PC-3 (cell line): ENCODE measurements around the gene SOAT2.

Source experiments
- EZH2phosphoT487 ChIP-seq: fragments of 300-600 bp; sonication (generic); IDR thresholded peaks from 2 replicates; pipeline ENCODE4 v1.6.1; 2018; ENCODE audit warnings: mild to moderate bottlenecking, antibody characterized with exemption, low read length, borderline replicate concordance
- TF ChIP-seq, protein P1 (sequence below): fragments of 300-600 bp; sonication (generic); conservative IDR thresholded peaks from 2 replicates; pipeline ENCODE4 v1.5.1; 2017; ENCODE audit warnings: antibody characterized with exemption, low read depth, mild to moderate bottlenecking, low read length

DNA sequence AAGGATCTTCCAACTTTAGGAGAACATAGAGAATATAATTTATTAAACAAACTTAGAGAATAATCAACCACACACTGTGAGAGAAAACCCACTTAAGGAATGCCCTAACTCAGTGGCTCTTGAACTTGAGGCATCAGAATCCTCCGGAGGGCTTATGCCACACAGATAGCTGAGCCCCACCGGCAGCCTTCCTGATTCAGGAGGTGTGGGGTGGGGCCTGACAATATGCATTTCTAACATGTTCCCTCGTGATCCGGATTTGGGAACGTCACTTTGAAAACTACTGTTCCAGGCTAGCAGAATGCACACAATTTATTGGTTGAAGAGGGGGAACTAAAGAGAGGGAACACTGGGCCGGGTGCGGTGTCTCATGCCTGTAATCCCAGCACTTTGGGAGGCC is 2.0 kb upstream of the SOAT2 start:
- TF ChIP-seq, protein P1, sequence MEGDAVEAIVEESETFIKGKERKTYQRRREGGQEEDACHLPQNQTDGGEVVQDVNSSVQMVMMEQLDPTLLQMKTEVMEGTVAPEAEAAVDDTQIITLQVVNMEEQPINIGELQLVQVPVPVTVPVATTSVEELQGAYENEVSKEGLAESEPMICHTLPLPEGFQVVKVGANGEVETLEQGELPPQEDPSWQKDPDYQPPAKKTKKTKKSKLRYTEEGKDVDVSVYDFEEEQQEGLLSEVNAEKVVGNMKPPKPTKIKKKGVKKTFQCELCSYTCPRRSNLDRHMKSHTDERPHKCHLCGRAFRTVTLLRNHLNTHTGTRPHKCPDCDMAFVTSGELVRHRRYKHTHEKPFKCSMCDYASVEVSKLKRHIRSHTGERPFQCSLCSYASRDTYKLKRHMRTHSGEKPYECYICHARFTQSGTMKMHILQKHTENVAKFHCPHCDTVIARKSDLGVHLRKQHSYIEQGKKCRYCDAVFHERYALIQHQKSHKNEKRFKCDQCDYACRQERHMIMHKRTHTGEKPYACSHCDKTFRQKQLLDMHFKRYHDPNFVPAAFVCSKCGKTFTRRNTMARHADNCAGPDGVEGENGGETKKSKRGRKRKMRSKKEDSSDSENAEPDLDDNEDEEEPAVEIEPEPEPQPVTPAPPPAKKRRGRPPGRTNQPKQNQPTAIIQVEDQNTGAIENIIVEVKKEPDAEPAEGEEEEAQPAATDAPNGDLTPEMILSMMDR, result no peak
- no peak for TF ChIP-seq EZH2phosphoT487
